22Rv1 (cell line): ENCODE results near the gene ANKLE2.

Experiments
- H3K27ac ChIP-seq: fragments of 450-650 bp; 2 replicates; pipeline ENCODE4 v1.5.1; 2017
- ZFX ChIP-seq: fragments of 450-650 bp; IDR thresholded peaks from 2 replicates; pipeline ENCODE4 v1.6.1; 2017; ENCODE audit warnings: antibody characterized with exemption, borderline replicate concordance
- TF ChIP-seq, protein P1 (sequence below): fragments of 450-650 bp; IDR thresholded peaks from 2 replicates; pipeline ENCODE4 v1.5.1; 2017; ENCODE audit warnings: mild to moderate bottlenecking

The ANKLE2 gene

GRCh38 chr12:132723015-132723763 lies 38.4 kb downstream of the ANKLE2 start:
- TF ChIP-seq ZFX: no peak
- TF ChIP-seq, protein P1, sequence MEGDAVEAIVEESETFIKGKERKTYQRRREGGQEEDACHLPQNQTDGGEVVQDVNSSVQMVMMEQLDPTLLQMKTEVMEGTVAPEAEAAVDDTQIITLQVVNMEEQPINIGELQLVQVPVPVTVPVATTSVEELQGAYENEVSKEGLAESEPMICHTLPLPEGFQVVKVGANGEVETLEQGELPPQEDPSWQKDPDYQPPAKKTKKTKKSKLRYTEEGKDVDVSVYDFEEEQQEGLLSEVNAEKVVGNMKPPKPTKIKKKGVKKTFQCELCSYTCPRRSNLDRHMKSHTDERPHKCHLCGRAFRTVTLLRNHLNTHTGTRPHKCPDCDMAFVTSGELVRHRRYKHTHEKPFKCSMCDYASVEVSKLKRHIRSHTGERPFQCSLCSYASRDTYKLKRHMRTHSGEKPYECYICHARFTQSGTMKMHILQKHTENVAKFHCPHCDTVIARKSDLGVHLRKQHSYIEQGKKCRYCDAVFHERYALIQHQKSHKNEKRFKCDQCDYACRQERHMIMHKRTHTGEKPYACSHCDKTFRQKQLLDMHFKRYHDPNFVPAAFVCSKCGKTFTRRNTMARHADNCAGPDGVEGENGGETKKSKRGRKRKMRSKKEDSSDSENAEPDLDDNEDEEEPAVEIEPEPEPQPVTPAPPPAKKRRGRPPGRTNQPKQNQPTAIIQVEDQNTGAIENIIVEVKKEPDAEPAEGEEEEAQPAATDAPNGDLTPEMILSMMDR: no peak
- peak overlapping the region; percentile 36; the same call in 1 of the 2 replicates for H3K27ac ChIP-seq

- peak overlapping the region; percentile 36; the same call in 1 of the 2 replicates for H3K27ac ChIP-seq
- TF ChIP-seq, protein P1: no peak
- no peak for TF ChIP-seq ZFX
Measured at GRCh38 chr12:132720606-132721345, 40.9 kb downstream of the ANKLE2 start.

DNA sequence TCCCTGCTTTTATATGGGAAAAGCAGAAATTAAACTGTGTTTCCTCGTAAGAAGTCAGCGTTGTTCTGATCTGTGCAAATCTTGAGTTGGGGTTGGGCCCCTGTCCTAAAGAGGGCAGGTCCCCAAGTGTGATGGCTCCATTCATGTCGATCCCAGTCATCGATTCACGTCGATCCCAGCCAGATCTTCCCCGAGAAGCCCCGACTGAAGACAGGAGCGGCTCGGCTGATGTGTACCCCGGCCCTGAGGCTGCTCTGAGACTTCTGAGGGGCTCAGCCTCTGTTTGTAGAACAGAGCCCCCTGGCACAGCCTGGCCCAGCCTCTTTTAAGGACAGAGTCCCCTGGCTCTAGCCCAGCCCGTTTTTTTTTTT lies 41.7 kb downstream of the ANKLE2 start:
- TF ChIP-seq, protein P1: no peak
- no peak for TF ChIP-seq ZFX
- H3K27ac ChIP-seq: peak overlapping the region; percentile 34; the same call in 1 of the 2 replicates

- peak overlapping the region; percentile 34; the same call in 1 of the 2 replicates for H3K27ac ChIP-seq
- TF ChIP-seq ZFX: no peak
- TF ChIP-seq, protein P1: no peak
Measured at GRCh38 chr12:132719141-132719953, 42.3 kb downstream of the ANKLE2 start.

- TF ChIP-seq ZFX: no peak
- TF ChIP-seq, protein P1: no peak
Measured at GRCh38 chr12:132718644-132719043, 43.0 kb downstream of the ANKLE2 start.

DNA sequence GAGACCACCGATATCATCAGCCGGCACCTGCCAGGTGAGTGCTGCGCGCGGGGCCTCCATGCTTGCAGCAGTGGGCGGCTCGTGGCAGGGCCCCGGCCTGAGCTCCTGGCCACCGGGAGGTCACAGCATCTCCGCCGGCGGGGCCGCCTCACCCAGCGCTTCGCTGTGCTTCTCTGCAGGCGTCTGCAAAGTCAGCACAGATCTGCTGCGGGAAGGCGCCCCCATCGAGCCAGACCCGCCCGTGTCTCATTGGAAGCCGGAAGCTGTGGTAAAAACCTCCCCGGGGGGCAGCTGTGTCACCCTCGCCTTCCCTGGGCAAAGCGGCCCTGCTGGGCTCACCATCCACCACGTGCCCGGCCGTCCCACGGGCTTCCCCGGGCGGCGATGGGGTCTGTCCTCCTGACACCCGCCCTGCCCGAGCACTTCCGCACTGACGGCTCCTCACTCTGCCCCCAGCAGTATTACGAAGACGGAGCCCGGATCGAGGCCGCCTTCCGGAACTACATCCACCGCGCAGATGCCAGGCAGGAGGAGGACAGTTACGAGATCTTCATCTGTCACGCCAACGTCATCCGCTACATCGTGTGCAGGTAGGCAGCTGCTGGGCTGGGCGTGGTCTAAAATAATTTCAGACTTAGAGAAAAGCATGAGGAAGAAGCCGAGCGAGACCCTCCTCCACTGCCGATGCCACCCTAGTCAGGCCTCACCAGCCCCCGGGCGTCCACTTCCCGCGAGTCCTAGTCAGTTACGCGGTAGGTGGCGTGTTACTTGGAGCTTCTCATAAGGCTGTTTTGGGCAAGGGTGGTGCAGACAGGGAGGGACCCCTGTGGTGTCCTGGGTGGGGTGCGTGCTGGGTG lies 43.9 kb downstream of the ANKLE2 start:
- no peak overlapping the region for H3K27ac ChIP-seq
- TF ChIP-seq, protein P1: no peak
- TF ChIP-seq ZFX: no peak

More at GRCh38 chr12:132718644-132719043, 43.0 kb downstream of the ANKLE2 start:
- H3K27ac ChIP-seq: peak overlapping the region; percentile 34; the same call in 1 of the 2 replicates
